ENCODE measurements around the gene CLRN3.

The CLRN3 gene

GRCh38 chr10:127874671-127875448, 17.9 kb downstream of the CLRN3 start:
- no peak for DNase-seq

- no peak for DNase-seq
Observed at GRCh38 chr10:127873901-127874470, 18.8 kb downstream of the CLRN3 start.

GRCh38 chr10:127872871-127873600, 19.7 kb downstream of the CLRN3 start:
- no peak for DNase-seq

GRCh38 chr10:127872011-127872761, 20.6 kb downstream of the CLRN3 start:
- DNase-seq = no peak

- DNase-seq = no peak
Observed at GRCh38 chr10:127871631-127872010, 21.1 kb downstream of the CLRN3 start.

- no peak for DNase-seq
Observed at GRCh38 chr10:127869329-127869728, 23.4 kb downstream of the CLRN3 start.

- no peak for DNase-seq
Observed at GRCh38 chr10:127867805-127868204, 24.9 kb downstream of the CLRN3 start.

GRCh38 chr10:127866276-127867013, 26.3 kb downstream of the CLRN3 start:
- DNase-seq = no peak

- no peak for DNase-seq
Observed at GRCh38 chr10:127863231-127863825, 29.4 kb downstream of the CLRN3 start.

GRCh38 chr10:127860592-127860991, 32.1 kb downstream of the CLRN3 start:
- no peak for DNase-seq

GRCh38 chr10:127855976-127856375, 36.8 kb downstream of the CLRN3 start:
- no peak for DNase-seq

- no peak for DNase-seq
Observed at GRCh38 chr10:127855591-127855881, 37.2 kb downstream of the CLRN3 start.

GRCh38 chr10:127854769-127855590, 37.8 kb downstream of the CLRN3 start:
- DNase-seq = no peak

GRCh38 chr10:127853868-127854768, 38.6 kb downstream of the CLRN3 start:
- peak; percentile 28 for DNase-seq

- no peak for DNase-seq
Observed at GRCh38 chr10:127852456-127852855, 40.3 kb downstream of the CLRN3 start.

- DNase-seq = no peak
Observed at GRCh38 chr10:127851661-127852194, 41.0 kb downstream of the CLRN3 start.

- DNase-seq = no peak
Observed at GRCh38 chr10:127850944-127851343, 41.8 kb downstream of the CLRN3 start.

GRCh38 chr10:127849921-127850320, 42.8 kb downstream of the CLRN3 start:
- DNase-seq = no peak

- DNase-seq = no peak
Observed at GRCh38 chr10:127849224-127849623, 43.5 kb downstream of the CLRN3 start.

GRCh38 chr10:127848226-127848625, 44.5 kb downstream of the CLRN3 start:
- DNase-seq = no peak
